HEK293 (cell line): Measurements from ENCODE around the gene PUS7.

Source experiments
- CTCF ChIA-PET: fragments of 350-600 bp; formaldehyde crosslinking; extraction: SDS; loops from one replicate; lab custom pipeline; 2021; ENCODE audit warnings: antibody characterized with exemption; lab: Yijun Ruan, JAX
- POLR2A ChIA-PET: fragments of 300-600 bp; formaldehyde crosslinking; extraction: SDS; loops from one replicate; lab custom pipeline; 2020; ENCODE audit warnings: antibody characterized with exemption, inconsistent platforms; lab: Yijun Ruan, JAX
- H3K27ac ChIP-seq: fragments of 200-500 bp; sonication (Bioruptor generic); 2 replicates; pipeline ENCODE4 v1.5.1; 2014; ENCODE audit warnings: low read depth, low read length, control low read depth, inconsistent platforms; ENCODE audit errors: extremely low read depth
- H3K36me3 ChIP-seq, 2 experiments: fragments of 200-500 bp in 1 of 2; sonication (Bioruptor generic) in 1 of 2; 1 replicate in 1 of 2; 2 replicates in 1 of 2; pipeline ENCODE4 v1.5.1; 2014 to 2017; ENCODE audit warnings: inconsistent platforms in 2 of 2, low read length in 2 of 2; ENCODE audit not compliant: control insufficient read depth in 2 of 2, insufficient read depth in 1 of 2
- H3K4me1 ChIP-seq: fragments of 200-500 bp; sonication (Bioruptor generic); 2 replicates; pipeline ENCODE4 v1.5.1; 2014; ENCODE audit warnings: mild to moderate bottlenecking, low read length, inconsistent platforms; ENCODE audit not compliant: control insufficient read depth, insufficient read depth
- H3K4me3 ChIP-seq: 2 replicates; pipeline ENCODE4 v1.5.1; 2011; ENCODE audit warnings: low read depth, mild to moderate bottlenecking, control low read depth, low read length, moderate library complexity
- H3K9me3 ChIP-seq: fragments of 200-500 bp; sonication (Bioruptor generic); 2 replicates; pipeline ENCODE4 v1.5.1; 2014; ENCODE audit warnings: low read depth, low read length, inconsistent platforms; ENCODE audit not compliant: control insufficient read depth, insufficient read depth
- BCL11A ChIP-seq: fragments of 450-650 bp; formaldehyde crosslinking; IDR thresholded peaks from 2 replicates; pipeline ENCODE4 v1.5.1; 2016; ENCODE audit warnings: low read depth, missing biosample characterization, missing genetic modification characterization
- KLF16 ChIP-seq: fragments of 450-650 bp; formaldehyde crosslinking; IDR thresholded peaks from 2 replicates; pipeline ENCODE4 v1.5.1; 2017; ENCODE audit warnings: missing biosample characterization, missing genetic modification characterization
- KLF17 ChIP-seq: fragments of 450-650 bp; formaldehyde crosslinking; IDR thresholded peaks from 2 replicates; pipeline ENCODE4 v1.5.1; 2016; ENCODE audit warnings: missing biosample characterization, missing genetic modification characterization
- MYNN ChIP-seq: fragments of 450-650 bp; formaldehyde crosslinking; IDR thresholded peaks from 2 replicates; pipeline ENCODE4 v1.5.1; 2016; ENCODE audit warnings: missing biosample characterization, missing genetic modification characterization, borderline replicate concordance
- ZFP69B ChIP-seq: fragments of 450-650 bp; formaldehyde crosslinking; IDR thresholded peaks from 2 replicates; pipeline ENCODE4 v1.5.1; 2016; ENCODE audit warnings: missing biosample characterization, missing genetic modification characterization
- ZNF146 ChIP-seq: fragments of 450-650 bp; formaldehyde crosslinking; IDR thresholded peaks from 2 replicates; pipeline ENCODE4 v1.5.1; 2016; ENCODE audit warnings: missing biosample characterization, missing genetic modification characterization
- ZNF174 ChIP-seq: fragments of 450-650 bp; formaldehyde crosslinking; IDR thresholded peaks from 2 replicates; pipeline ENCODE4 v1.5.0; 2017; ENCODE audit warnings: missing biosample characterization, mild to moderate bottlenecking, missing genetic modification characterization
- ZNF23 ChIP-seq: fragments of 450-650 bp; formaldehyde crosslinking; IDR thresholded peaks from 2 replicates; pipeline ENCODE4 v1.5.1; 2016; ENCODE audit warnings: missing biosample characterization, missing genetic modification characterization, borderline replicate concordance
- ZNF324 ChIP-seq: fragments of 450-650 bp; formaldehyde crosslinking; IDR thresholded peaks from 2 replicates; pipeline ENCODE4 v1.5.1; 2016; ENCODE audit warnings: missing biosample characterization, missing genetic modification characterization
- ZNF362 ChIP-seq: fragments of 450-650 bp; formaldehyde crosslinking; IDR thresholded peaks from 2 replicates; pipeline ENCODE4 v1.5.1; 2016; ENCODE audit warnings: missing biosample characterization, missing genetic modification characterization
- ZNF366 ChIP-seq: fragments of 450-650 bp; formaldehyde crosslinking; conservative IDR thresholded peaks from 2 replicates; pipeline ENCODE4 v1.5.1; 2016; ENCODE audit warnings: missing biosample characterization, missing genetic modification characterization
- ZNF521 ChIP-seq: fragments of 450-650 bp; formaldehyde crosslinking; IDR thresholded peaks from 2 replicates; pipeline ENCODE4 v1.5.1; 2017; ENCODE audit warnings: missing biosample characterization, mild to moderate bottlenecking, missing genetic modification characterization
- ZNF548 ChIP-seq: fragments of 450-650 bp; formaldehyde crosslinking; IDR thresholded peaks from 2 replicates; pipeline ENCODE4 v1.5.1; 2016; ENCODE audit warnings: missing biosample characterization, missing genetic modification characterization
- TF ChIP-seq, protein P1 (sequence below): fragments of 450-650 bp; formaldehyde crosslinking; IDR thresholded peaks from 2 replicates; pipeline ENCODE4 v1.5.1; 2016; ENCODE audit warnings: missing biosample characterization, missing genetic modification characterization, borderline replicate concordance
- TF ChIP-seq, protein P2 (sequence below): fragments of 450-650 bp; formaldehyde crosslinking; IDR thresholded peaks from 2 replicates; pipeline ENCODE4 v1.5.1; 2016; ENCODE audit warnings: missing biosample characterization, missing genetic modification characterization
- TF ChIP-seq, protein P3 (sequence below): fragments of 450-650 bp; formaldehyde crosslinking; IDR thresholded peaks from 2 replicates; pipeline ENCODE4 v1.5.1; 2016; ENCODE audit warnings: missing biosample characterization, missing genetic modification characterization, borderline replicate concordance

The PUS7 gene

GRCh38 chr7:105493923-105494315, 28.2 kb downstream of the PUS7 start:
- peaks cover 11 to 17% of the 10 kb centered on the region in 2 experiments; a peak in 2 of 3 replicates for H3K36me3 ChIP-seq
- CTCF ChIA-PET = interaction anchor here (0.7 kb wide), 1 partner anchor 38 kb away, joined by 4 read pairs; the partner anchor contains the start of gene RINT1

DNA sequence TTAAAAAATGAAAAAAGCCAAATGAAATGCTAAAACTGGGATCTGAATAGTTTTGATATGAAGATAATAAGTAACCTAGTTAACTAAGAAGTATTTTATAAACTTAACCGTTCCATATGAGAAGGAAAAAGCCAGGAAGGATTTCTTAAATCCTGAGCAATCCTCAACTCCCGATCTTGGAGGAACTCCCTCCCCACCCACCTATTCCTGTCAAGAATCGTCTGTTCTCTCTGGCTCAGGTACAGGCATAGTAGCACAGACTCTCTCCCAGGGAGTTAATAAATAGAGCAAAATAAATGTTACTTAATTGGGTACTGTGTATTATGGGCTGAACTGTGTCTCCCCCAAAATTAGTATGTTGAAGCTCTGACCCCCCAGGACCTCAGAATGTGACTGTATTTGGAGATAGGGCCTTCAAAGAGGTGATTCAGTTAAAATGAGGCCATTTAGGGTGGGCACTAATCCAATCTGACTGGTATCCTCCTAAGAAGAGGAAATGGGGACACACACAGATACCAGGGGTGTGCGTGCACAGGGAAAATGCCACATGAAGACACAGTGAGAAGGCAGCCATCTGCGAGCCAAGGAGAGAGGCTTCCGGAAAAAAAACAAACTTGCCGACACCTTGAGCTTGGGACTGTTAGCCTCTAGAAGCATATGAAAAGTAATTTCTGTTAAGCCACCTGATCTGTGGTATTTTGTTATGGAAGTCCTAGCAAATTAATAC, 28.7 kb downstream of the PUS7 start:
- no peaks in the 10 kb centered on the region for H3K9me3 ChIP-seq
- TF ChIP-seq ZNF146 (tag by site-specific recombination) (no peak), BCL11A (tag by site-specific recombination) (no peak), ZNF324 (no peak), ZNF174 (tag by site-specific recombination) (no peak), ZNF23 (no peak), ZFP69B (tag by site-specific recombination) (no peak), ZNF366 (tag by site-specific recombination) (no peak), ZNF548 (tag by site-specific recombination) (no peak)
- TF ChIP-seq, protein P1, sequence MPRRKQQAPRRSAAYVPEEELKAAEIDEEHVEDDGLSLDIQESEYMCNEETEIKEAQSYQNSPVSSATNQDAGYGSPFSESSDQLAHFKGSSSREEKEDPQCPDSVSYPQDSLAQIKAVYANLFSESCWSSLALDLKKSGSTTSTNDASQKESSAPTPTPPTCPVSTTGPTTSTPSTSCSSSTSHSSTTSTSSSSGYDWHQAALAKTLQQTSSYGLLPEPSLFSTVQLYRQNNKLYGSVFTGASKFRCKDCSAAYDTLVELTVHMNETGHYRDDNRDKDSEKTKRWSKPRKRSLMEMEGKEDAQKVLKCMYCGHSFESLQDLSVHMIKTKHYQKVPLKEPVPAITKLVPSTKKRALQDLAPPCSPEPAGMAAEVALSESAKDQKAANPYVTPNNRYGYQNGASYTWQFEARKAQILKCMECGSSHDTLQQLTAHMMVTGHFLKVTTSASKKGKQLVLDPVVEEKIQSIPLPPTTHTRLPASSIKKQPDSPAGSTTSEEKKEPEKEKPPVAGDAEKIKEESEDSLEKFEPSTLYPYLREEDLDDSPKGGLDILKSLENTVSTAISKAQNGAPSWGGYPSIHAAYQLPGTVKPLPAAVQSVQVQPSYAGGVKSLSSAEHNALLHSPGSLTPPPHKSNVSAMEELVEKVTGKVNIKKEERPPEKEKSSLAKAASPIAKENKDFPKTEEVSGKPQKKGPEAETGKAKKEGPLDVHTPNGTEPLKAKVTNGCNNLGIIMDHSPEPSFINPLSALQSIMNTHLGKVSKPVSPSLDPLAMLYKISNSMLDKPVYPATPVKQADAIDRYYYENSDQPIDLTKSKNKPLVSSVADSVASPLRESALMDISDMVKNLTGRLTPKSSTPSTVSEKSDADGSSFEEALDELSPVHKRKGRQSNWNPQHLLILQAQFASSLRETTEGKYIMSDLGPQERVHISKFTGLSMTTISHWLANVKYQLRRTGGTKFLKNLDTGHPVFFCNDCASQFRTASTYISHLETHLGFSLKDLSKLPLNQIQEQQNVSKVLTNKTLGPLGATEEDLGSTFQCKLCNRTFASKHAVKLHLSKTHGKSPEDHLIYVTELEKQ (tag by site-specific recombination) = no peak
- TF ChIP-seq, all 188 proteins: peak for 0
- H3K4me1 ChIP-seq = no peaks in the 10 kb centered on the region
- peaks cover 11 to 23% of the 10 kb centered on the region in 2 experiments for H3K36me3 ChIP-seq
- no peak overlapping the region for H3K27ac ChIP-seq
- no peak overlapping the region for H3K4me3 ChIP-seq
- ChIA-PET POLR2A (no interaction called here), CTCF (interaction anchor here (0.7 kb wide), 1 partner anchor 38 kb away, joined by 4 read pairs; the partner anchor contains the start of gene RINT1)

More at GRCh38 chr7:105493923-105494315, 28.2 kb downstream of the PUS7 start:
- TF ChIP-seq KLF16 (tag by site-specific recombination) (no peak), KLF17 (tag by site-specific recombination) (no peak), ZNF362 (tag by site-specific recombination) (no peak), ZNF521 (tag by site-specific recombination) (no peak), MYNN (tag by site-specific recombination) (no peak)
- TF ChIP-seq, protein P2, sequence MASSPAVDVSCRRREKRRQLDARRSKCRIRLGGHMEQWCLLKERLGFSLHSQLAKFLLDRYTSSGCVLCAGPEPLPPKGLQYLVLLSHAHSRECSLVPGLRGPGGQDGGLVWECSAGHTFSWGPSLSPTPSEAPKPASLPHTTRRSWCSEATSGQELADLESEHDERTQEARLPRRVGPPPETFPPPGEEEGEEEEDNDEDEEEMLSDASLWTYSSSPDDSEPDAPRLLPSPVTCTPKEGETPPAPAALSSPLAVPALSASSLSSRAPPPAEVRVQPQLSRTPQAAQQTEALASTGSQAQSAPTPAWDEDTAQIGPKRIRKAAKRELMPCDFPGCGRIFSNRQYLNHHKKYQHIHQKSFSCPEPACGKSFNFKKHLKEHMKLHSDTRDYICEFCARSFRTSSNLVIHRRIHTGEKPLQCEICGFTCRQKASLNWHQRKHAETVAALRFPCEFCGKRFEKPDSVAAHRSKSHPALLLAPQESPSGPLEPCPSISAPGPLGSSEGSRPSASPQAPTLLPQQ = no peak
- TF ChIP-seq, protein P3, sequence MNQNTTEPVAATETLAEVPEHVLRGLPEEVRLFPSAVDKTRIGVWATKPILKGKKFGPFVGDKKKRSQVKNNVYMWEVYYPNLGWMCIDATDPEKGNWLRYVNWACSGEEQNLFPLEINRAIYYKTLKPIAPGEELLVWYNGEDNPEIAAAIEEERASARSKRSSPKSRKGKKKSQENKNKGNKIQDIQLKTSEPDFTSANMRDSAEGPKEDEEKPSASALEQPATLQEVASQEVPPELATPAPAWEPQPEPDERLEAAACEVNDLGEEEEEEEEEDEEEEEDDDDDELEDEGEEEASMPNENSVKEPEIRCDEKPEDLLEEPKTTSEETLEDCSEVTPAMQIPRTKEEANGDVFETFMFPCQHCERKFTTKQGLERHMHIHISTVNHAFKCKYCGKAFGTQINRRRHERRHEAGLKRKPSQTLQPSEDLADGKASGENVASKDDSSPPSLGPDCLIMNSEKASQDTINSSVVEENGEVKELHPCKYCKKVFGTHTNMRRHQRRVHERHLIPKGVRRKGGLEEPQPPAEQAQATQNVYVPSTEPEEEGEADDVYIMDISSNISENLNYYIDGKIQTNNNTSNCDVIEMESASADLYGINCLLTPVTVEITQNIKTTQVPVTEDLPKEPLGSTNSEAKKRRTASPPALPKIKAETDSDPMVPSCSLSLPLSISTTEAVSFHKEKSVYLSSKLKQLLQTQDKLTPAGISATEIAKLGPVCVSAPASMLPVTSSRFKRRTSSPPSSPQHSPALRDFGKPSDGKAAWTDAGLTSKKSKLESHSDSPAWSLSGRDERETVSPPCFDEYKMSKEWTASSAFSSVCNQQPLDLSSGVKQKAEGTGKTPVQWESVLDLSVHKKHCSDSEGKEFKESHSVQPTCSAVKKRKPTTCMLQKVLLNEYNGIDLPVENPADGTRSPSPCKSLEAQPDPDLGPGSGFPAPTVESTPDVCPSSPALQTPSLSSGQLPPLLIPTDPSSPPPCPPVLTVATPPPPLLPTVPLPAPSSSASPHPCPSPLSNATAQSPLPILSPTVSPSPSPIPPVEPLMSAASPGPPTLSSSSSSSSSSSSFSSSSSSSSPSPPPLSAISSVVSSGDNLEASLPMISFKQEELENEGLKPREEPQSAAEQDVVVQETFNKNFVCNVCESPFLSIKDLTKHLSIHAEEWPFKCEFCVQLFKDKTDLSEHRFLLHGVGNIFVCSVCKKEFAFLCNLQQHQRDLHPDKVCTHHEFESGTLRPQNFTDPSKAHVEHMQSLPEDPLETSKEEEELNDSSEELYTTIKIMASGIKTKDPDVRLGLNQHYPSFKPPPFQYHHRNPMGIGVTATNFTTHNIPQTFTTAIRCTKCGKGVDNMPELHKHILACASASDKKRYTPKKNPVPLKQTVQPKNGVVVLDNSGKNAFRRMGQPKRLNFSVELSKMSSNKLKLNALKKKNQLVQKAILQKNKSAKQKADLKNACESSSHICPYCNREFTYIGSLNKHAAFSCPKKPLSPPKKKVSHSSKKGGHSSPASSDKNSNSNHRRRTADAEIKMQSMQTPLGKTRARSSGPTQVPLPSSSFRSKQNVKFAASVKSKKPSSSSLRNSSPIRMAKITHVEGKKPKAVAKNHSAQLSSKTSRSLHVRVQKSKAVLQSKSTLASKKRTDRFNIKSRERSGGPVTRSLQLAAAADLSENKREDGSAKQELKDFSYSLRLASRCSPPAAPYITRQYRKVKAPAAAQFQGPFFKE = no peak
- TF ChIP-seq, all 188 proteins: peak for 0
- Histone ChIP-seq H3K4me3 (no peak overlapping the region), H3K4me1 (no peaks in the 10 kb centered on the region), H3K9me3 (no peaks in the 10 kb centered on the region), H3K27ac (no peak overlapping the region)
- POLR2A ChIA-PET = no interaction called here
